H54 (cell line): Measurements from ENCODE around the gene TANC2.

ENCODE experiments used
- DNase-seq: peaks from one replicate; pipeline ENCODE4 v3.0.0; 2011; ENCODE audit warnings: low spot score, mixed read lengths; ENCODE audit not compliant: insufficient read length
- FAIRE-seq: peaks from 3 replicates; lab custom pipeline; 2011; peaks lifted over from hg19 to GRCh38; lab: Jason Lieb, UNC
- POLR2A ChIP-seq: IDR thresholded peaks from 2 replicates; pipeline ENCODE4 v1.6.1; 2011; ENCODE audit warnings: low read depth, mild to moderate bottlenecking, low read length

The TANC2 gene

GRCh38 chr17:62965686-62966425 is at the start of gene TANC2:
Gene TANC2 (plus strand): TSS chr17:62966235. CDS start chr17:63009560, 43,325 bp downstream.
- peak; percentile 70; the same call in 1 of the 2 replicates for TF ChIP-seq POLR2A
- DNase-seq (peak; percentile 85), FAIRE-seq (peak; percentile 23)

GRCh38 chr17:62916684-62917571 is 49.1 kb upstream of the TANC2 start:
- TF ChIP-seq POLR2A = no peak
- FAIRE-seq (no peak), DNase-seq (no peak)

- peak; percentile 45 for DNase-seq
- TF ChIP-seq POLR2A = no peak
- FAIRE-seq = peak; percentile 79
Observed at GRCh38 chr17:62919388-62919787, 46.6 kb upstream of the TANC2 start.

- FAIRE-seq (no peak), DNase-seq (no peak)
- no peak for TF ChIP-seq POLR2A
Observed at GRCh38 chr17:62920300-62920699, 45.7 kb upstream of the TANC2 start.

GRCh38 chr17:62921817-62922216 is 44.2 kb upstream of the TANC2 start:
- TF ChIP-seq POLR2A = no peak
- no peak for FAIRE-seq
- DNase-seq = no peak

GRCh38 chr17:62923258-62924150 is 42.5 kb upstream of the TANC2 start:
- FAIRE-seq (no peak), DNase-seq (no peak)
- TF ChIP-seq POLR2A = no peak

- no peak for TF ChIP-seq POLR2A
- DNase-seq (no peak), FAIRE-seq (no peak)
Observed at GRCh38 chr17:62925267-62925836, 40.7 kb upstream of the TANC2 start.

GRCh38 chr17:62927083-62927482 is 39.0 kb upstream of the TANC2 start:
- TF ChIP-seq POLR2A = no peak
- FAIRE-seq = no peak
- no peak for DNase-seq

GRCh38 chr17:62929320-62929719 is 36.7 kb upstream of the TANC2 start:
- TF ChIP-seq POLR2A = no peak
- FAIRE-seq (no peak), DNase-seq (no peak)

GRCh38 chr17:62931101-62931500 is 34.9 kb upstream of the TANC2 start:
- FAIRE-seq (no peak), DNase-seq (no peak)
- TF ChIP-seq POLR2A = no peak

GRCh38 chr17:62933501-62934385 is 32.3 kb upstream of the TANC2 start:
- no peak for TF ChIP-seq POLR2A
- DNase-seq (no peak), FAIRE-seq (no peak)

- FAIRE-seq (no peak), DNase-seq (no peak)
- TF ChIP-seq POLR2A = no peak
Observed at GRCh38 chr17:62935098-62935497, 30.9 kb upstream of the TANC2 start.
